DMS114 treated with DMSO at 0.1 percent for 48 hours (cell line): ENCODE measurements around the gene MCHR1.
"Not testable (repeated sequence)": the region's sequence is repeated elsewhere in the genome, so short reads cannot be mapped to it uniquely, and the experiment has no call there.

Source experiments
- DNase-seq: peaks from one replicate; lab custom pipeline; 2025; ENCODE audit not compliant: unreplicated experiment; lab: John Stamatoyannopoulos, UW

The MCHR1 gene

DNA sequence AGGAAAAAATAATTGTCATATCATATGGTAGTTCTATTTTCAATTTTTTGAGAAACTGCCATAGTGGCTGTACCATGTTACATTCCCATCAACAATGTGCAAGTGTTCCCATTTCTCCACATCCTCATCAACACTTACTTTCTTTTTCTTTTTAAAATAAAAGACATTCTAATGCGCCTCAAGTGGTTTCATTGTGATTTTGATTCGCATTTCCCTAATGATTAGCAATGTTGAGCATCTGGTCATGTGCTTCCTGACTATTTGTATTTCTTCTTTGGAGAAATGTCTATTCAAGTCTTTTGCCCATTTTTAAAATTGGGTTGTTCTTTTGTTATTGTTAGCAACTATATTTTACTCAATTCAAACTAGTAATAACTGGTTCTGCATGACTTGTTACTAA lies 8.4 kb downstream of the MCHR1 start:
- no peak for DNase-seq

DNA sequence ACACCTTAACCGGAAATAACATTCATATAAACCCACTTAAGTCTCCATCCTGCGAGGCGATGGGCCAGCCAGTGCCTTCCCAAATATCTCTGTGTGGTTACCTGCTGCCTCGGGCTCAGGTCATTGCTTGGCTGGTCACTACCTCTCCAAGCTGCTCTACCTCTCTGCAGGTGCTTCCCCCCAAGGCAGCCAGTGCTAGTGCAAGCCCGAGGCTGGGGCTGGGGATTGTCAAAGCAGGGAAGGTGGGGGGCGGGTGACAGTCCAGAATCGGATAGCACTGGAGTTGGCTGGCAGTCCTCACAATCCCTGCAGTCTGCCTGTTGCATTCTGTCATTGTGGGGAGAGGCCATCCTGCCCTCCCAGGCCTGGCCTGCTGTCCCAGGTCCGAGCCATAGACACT lies 11.1 kb downstream of the MCHR1 start:
- no peak for DNase-seq

DNA sequence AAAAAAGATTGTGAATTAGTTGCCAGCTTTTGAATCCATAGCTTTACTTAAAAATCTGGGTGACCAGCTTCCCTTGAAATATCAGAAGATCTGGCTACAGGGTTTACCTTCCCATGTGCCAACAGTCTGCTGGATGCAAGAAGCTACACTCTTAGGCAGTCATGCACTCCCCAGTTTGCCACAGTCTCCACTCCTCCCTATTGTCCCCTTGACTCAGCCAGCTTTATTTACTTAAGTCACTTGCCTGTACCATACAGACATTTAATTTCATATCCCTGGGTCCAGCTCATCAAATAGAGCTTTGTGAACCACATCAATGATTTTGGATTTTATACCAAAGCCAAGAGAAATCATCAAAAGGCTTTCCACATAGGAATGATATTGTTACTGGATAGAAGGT lies 12.2 kb downstream of the MCHR1 start:
- no peak for DNase-seq

DNA sequence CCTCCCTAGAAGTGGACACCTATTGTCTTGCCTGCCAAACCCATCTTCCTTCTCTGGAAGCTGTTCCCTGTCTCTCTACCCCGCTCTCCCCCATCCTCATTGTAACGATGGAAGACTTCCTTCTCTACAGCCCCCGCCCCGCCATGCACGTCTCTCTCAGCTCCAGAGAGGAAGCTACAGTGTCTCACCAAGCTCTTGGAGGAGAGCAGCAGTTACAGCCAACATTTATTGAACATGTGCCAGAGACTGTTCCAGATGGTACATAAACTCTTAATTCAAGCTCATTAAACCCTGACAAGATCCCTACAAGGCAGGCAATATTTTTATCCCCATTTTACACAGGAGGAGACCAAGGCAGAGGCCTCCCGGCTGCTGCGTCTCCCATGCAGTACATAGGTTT lies 15.1 kb downstream of the MCHR1 start:
- DNase-seq = no peak

DNA sequence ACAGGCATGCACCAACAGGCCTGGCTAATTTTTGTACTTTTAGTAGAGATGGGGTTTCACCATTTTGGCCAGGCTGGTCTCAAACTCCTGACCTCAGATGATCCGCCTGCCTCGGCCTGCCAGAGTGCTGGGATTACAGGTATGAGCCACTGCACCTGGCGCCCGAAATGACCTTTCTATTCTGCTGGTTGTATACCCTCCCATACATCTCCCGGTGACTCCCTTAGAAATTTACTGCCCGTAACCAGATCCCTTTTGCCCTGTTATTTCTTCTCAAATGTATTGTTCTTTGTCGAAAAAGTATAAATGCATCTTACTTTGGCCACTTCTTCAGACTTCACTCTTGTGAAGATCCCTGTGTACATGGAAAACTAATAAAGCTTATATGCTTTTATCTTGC lies 22.0 kb downstream of the MCHR1 start:
- no peak for DNase-seq

DNA sequence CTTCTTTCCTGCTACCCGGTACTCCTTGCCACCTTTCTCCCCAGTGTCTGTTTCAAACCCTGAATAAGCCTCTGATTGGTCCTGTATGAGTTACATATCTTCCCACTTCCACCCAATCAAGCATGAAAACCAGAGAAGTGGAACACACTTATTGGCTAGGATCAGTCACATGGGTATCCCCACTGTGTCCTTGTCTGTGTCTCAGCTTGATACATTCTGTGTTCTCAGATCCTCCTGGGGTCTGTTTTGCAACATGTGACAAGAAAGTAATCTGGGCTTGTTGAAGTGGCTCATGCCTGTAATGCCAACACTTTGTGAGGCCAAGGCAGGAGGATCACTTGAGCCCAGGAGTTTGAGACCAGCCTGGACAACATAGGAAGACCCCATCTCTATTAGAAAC lies 23.9 kb downstream of the MCHR1 start:
- DNase-seq = no peak

DNA sequence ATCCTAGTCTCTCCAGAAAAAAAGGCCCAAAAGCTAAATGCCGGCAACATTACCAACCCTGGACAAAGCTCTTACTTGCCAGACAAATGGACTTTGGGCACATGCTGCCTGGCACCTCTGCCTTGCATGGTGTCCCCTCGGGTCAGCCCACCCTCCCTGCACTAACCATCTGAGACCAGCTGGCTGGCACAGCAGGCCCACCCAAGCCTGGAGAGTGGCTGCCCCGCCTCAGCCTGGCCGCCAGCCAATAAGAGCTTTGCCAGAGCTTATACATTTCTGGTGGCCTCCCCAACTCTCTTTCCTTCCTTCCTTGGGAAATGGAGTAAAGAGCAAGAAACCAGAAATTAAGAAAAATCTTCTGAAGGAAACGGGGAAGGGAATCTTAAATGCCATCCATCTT lies 24.5 kb downstream of the MCHR1 start:
- DNase-seq = no peak

DNA sequence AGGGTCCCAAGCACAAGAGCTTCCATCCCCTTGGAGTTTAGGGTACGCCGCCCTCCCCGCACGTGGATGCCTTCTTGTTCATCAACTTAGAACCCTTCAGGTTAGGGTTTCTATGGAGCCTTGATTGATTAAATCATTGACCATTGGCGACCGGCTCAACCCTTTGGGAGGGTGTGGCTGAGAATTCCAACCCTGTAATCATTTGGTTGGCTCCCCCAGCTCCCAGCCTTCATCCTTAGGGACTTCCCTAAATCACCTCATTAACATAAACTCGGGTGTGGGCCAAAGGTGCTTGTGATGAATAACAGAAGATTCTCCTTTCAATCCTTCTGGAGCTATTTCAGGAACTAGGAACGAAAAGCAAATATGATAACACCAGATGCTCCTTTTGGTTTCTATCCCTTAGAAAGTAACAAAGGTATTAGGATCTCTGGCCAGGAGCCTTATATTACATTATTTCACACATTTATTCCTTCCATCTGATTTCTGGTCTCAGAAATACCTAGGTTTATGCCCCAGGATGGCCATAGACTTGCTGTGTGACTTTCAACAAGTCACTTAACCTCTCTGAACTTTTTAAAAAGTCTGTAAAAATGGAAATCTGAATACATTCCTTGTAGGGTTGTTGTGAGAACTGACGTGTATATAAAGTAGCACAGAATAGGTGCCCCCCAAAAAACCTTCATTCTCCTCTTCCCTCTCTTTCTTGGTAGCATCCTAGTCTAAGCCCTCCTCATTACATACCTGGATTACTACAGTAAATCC lies 26.8 kb downstream of the MCHR1 start:
- DNase-seq = no peak

DNA sequence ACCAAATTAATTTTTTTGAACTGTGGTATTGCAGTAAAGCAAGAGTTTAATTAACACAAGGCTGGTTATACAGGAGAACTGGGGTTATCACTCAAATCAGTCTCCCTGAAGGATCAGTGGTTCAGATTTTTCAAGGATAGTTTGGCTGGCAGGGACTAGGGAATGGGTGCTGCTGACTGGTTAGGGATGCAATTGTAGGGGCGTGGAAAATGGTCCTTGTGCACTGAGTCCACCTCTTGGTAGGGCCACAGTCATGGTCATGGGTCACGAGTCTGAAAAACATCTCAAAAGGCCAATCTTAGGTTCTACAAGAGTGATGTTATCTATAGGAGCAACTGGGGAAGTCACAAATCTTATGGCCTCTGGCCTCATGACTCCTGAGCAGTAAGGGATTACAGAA lies 27.9 kb downstream of the MCHR1 start:
- DNase-seq = no peak

DNA sequence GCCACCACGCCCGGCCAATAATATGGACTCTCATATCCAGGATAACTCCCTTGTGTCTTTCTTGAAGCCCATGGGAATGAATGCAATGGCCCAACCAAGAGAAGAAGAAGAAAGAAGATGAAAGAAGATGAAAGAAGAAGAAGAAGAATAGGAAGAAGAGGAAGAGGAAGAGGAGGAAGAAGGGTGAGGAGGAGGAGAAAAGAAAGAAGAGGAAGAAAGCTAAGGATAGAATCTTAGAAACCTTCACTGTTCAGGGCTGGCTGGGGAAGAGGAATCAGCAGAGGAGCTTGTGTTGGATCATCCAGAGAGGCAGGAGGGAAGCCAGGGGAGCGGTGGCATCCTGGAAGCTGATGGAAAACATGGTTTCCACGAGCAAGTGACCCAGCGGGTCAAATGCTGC lies 28.9 kb downstream of the MCHR1 start:
- DNase-seq = no peak

DNA sequence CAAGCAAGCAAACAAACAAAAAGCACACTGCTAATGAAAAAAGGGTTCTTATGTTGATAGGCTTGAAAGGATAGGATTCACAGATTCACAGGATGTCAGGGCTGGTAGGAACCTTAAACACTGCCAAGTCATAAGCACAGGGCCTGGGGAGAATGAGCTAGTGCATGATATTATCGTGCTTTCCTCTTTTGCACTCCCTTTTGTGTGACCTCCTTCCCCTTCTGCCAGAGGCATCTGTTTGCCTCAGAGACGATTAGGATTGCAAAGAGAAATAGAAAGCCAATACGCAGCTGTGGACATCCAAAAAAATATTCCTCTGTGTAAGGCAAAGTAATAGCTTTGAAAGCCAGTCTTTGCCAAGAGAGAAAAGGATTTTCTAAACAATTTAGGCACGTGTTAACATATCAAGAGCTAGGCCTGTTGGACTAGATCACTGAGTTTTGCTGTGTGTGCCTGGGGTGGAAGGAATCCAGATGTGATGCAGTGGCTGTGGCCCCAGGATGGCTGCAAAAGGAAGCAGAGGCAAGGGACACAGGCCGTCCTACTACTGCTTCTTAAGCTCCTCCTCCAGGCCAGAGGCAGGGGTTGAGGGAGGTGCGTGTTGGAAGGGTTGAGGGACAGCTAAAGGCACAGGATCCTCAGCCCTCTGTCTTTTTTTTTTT lies 30.6 kb downstream of the MCHR1 start:
- no peak for DNase-seq

DNA sequence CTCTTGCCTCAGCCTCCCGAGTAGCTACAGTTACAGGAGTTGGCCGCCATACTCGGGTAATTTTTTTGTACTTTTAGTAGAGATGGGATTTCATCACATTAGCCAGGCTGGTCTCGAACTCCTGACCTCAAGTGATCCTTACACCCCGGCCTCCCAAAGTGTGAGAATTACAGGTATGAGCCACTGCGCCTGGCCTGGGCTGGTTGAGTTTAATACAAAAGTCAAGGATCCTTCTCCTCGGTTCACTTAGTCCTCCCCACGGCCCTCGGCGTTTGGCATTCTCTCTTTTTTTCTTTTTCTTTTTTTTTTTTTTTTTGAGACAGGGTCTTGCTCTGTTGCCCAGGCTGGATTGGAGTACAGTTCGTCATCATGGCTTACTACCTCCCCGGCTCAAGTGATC lies 33.0 kb downstream of the MCHR1 start:
- no peak for DNase-seq

DNA sequence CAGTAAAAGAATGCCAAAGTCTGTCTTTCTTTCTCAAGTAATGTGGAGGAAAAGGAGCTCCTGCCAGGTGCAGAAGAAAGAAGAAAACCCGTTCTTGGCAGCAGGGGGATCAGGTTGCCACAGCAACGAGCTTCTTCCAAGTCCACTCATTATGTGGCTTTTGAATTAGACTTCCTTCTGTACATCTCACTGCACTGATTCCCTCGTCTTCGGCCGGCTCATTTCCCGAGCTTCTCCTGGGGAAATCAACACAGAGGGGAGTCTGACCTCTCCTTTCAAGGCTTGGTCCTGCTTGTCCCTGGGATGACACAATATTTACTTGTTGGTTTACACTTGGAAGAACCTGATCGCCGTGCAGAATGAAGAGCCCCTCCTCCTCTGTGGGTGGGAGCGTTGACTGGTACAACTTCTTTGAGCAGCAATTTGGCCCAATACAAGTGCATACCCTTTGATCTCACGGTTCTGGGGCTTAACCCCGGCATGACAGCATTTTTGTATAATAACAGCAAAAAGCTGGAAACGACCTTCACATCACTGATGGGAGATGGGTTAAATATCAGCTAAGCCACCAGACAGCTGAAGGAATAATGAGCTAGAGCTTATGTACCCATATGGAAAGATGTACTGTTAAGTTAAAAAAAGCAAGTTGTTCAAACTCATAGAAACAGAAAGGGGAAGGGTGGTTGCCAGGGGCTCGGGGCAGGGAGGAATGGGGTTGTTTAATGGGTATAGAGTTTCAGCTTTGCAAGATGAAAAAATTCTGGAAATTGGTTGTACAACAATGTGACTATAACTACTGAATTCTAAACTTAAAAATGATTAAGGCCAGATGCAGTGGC lies 35.4 kb downstream of the MCHR1 start:
- no peak for DNase-seq

DNA sequence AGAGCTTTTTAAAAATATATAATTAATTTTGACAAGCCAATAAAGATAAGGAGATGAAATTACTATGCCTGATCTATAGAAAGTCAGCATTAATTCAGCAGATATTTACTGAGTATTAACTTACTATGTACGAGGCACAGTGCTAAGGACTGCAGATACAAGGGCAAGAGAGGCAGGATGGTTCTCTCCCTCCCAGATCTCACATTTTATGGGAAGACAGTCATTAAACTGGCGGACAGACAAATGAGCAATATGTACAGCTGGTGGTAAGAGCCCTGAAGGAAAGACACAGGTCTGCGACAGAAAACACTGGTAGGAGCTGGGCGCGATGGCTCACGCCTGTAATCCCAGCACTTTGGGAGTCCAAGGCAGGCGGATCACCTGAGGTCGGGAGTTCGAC lies 36.8 kb downstream of the MCHR1 start:
- DNase-seq = no peak

DNA sequence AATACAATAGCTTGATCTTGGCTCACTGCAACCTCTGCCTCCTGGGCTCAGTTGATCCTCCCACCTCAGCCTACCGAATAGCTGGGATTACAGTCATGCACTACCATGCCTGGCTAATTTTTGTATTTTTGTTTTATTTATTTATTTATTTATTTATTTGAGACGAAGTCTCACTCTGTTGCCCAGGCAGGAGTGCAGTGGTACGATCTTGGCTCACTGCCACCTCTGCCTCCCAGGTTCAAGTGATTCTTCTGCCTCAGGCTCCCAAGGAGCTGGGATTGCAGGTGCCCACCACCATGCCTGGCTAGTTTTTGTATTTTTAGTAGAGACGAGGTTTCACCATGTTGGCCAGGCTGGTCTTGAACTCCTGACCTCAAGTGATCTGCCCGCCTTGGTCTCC lies 38.4 kb downstream of the MCHR1 start:
- not testable (repeated sequence) for DNase-seq

DNA sequence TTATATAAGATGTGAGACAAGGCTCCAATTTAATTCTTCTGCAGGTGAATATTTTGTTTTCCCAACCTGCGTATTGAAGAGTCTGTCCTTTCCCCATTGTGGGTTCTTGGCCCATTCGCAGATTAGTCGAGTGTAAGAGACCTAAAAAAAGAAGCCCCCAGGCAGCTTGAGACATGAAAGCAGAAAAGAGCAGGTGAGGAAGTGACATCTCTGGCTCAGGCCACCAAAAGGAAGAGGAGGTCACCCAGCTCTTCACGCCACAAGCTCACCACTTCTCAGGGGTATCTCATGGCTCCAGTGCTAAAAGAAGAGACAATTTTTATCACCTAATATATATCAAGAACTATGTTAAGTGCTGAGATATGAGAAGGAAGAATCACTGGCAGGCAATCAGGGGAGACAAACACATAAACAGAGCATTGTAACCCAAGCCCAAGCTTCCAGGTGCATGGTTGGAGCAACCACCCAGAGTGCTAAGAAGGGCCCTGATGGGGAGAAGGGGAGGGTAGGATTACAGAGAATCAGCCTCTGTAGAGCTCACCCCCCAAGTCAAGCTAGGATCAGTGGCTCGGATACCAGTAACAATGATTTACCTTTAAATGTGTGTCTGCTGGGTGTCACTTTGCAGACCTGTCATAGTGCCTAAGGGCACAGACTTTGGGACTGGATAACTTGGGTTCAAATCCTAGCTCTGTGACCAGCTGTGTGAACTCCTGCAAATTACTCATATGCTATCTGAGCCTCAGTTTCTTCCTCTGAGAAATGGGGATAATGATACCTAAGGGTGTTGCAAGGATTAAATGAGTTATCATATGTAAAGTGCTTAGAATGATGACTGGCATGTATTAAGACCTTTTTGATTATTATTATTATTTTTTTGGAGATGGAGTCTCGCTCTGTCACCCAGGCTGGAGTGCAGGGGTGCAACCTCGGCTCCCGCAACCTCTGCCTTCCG lies 39.2 kb downstream of the MCHR1 start:
- DNase-seq = no peak

DNA sequence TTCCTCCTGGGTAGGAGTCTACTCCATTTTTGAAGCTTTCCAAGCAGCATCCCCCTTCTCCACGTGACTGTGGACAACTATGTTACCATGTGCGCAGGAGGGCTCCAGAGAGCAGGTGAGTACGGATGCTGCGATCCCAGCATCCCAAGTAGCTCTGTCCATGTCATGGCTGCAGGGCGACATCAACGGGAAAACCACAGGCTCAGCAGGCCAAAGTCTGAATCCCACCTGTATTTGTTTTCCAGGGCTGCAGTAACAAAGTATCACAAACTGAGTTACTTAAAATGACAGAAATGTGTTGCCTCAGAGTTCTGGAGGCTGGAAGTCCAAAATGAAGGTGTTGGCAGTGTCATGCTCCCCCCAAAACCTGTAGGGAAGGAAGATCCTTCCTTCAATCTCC lies 40.3 kb downstream of the MCHR1 start:
- no peak for DNase-seq

DNA sequence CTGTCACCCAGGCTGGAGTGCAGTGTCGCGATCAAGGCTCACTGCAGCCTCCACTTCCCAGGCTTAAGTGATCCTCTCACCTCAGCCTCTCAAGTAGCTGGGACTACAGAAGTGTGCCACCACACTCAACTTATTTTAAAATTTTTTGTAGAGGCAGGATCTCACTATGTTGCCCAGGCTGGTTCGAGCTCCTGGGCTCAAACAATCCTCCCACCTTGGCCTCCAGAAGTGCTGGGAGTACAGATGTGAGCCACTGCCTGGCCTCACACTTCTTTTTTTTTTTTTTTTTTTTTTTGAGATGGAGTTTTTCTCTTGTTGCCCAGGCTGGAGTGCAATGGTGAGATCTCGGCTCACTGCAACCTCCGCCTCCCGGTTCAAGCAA lies 40.9 kb downstream of the MCHR1 start:
- not testable (repeated sequence) for DNase-seq

DNA sequence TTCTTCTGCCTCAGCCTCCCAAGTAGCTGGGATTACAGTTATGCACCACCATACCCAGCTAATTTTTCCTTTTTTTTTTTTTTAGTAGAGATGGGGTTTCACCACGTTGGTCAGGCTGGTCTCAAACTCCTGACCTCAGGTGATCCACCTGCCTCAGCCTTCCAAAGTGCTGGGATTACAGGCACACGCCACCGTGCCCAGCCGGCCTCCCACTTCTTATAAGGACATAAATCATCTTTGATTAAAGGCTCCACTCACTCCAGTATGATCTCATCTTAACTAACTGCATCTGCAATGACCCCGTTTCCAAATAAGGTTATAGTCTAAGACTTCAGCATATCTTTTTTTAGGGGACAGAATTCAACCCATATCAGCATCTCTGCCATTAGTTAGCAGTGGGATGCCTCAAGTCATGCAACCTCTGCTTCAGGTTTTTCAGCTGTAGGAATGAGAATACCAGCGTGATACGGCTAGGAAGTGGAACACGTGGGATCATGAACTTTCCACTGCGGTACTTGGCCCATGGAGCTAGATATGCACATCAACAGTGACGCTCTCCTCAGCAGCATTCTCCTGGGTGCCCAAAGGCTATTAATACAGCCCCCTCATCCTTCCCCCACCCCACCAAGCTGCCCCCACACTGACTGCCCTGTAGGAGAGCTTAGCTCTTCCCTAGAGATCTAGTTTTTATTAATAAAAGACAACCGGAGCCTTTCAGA lies 41.4 kb downstream of the MCHR1 start:
- no peak for DNase-seq

DNA sequence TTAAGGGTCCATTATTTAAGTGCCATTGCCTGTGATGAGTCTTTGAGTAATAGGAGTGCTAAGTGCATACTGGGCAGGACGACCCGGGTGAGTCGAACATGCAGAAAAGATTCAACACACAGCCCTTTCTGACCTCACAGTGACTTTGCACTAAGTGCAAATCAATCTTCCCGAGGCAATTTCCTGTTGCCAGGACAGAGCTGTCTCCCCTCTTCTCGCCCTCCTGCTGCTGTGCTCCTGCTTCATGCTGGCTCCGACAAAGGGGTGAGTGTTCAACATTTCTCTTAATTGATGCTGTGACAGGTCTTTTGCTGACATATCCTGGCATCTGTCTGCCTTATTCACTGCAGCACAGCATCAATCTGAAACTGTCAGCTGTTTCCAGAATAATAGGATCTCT lies 42.0 kb downstream of the MCHR1 start:
- no peak for DNase-seq
